OCI-LY7 (cell line): ENCODE data around the gene PCNX2. TPM values are rescaled to one million over a fixed set of nuclear protein-coding genes. Genes with fewer than 3 reads are reported as not detected.

Experiments used
- BruUV-seq: library from RNA; stranded (reverse); fragments of 400-500 nt; replicated peaks from 2 replicates; lab custom pipeline; 2021; lab: Mats Ljungman, UMichigan
- CTCF ChIA-PET: fragments of 300-600 bp; sonication (Branson Sonifier 250); formaldehyde crosslinking; loops from one replicate; lab custom pipeline; 2022; ENCODE audit warnings: antibody characterized with exemption; ENCODE audit not compliant: unreplicated experiment; lab: Charles Lee
- POLR2A ChIA-PET: fragments of 300-600 bp; sonication (Branson Sonifier 250); formaldehyde crosslinking; loops from one replicate; lab custom pipeline; 2022; ENCODE audit warnings: antibody characterized with exemption; lab: Charles Lee
- DNase-seq: peaks from one replicate; pipeline ENCODE4 v3.0.0-alpha.2; 2015; ENCODE audit warnings: low spot score
- H2AFZ ChIP-seq: fragments of 200-600 bp; sonication (generic), shearing (Covaris generic); 2 replicates; pipeline ENCODE4 v1.6.1; 2014; ENCODE audit warnings: mild to moderate bottlenecking, antibody characterized with exemption, low read length, moderate library complexity
- H3K27ac ChIP-seq: fragments of 200-600 bp; sonication (generic); 2 replicates; pipeline ENCODE4 v1.5.1; 2014; ENCODE audit warnings: mixed run types, low read depth, mild to moderate bottlenecking, moderate library complexity, low read length, inconsistent platforms; ENCODE audit not compliant: poor library complexity, severe bottlenecking
- H3K36me3 ChIP-seq: fragments of 200-600 bp; sonication (generic); 2 replicates; pipeline ENCODE4 v1.6.1; 2014; ENCODE audit warnings: mild to moderate bottlenecking, antibody characterized with exemption, low read length, moderate library complexity, mixed read lengths; ENCODE audit not compliant: insufficient read depth
- H3K4me1 ChIP-seq: fragments of 200-600 bp; sonication (generic); 2 replicates; pipeline ENCODE4 v1.5.1; 2014; ENCODE audit warnings: mild to moderate bottlenecking, low read length; ENCODE audit not compliant: insufficient read depth, poor library complexity, severe bottlenecking
- H3K4me2 ChIP-seq: fragments of 200-600 bp; sonication (generic); 2 replicates; pipeline ENCODE4 v1.6.1; 2014; ENCODE audit warnings: mild to moderate bottlenecking, low read length
- H3K4me3 ChIP-seq: fragments of 200-600 bp; sonication (generic); 2 replicates; pipeline ENCODE4 v1.5.1; 2014; ENCODE audit warnings: mild to moderate bottlenecking, low read depth, low read length; ENCODE audit not compliant: poor library complexity, severe bottlenecking
- H3K79me2 ChIP-seq: fragments of 200-600 bp; sonication (generic); 2 replicates; pipeline ENCODE4 v1.6.1; 2016; ENCODE audit warnings: low read depth, mild to moderate bottlenecking, low read length, moderate library complexity, mixed read lengths; ENCODE audit not compliant: insufficient read depth
- H3K9me2 ChIP-seq: fragments of 200-600 bp; sonication (generic); 2 replicates; pipeline ENCODE4 v1.6.1; 2016; ENCODE audit warnings: mild to moderate bottlenecking, low read length, mixed read lengths; ENCODE audit not compliant: insufficient read depth
- H3K9me3 ChIP-seq: fragments of 200-600 bp; sonication (generic); 2 replicates; pipeline ENCODE4 v1.6.1; 2014; ENCODE audit warnings: mild to moderate bottlenecking, mixed run types, low read length, mixed read lengths
- H4K20me1 ChIP-seq: fragments of 200-600 bp; sonication (generic); 2 replicates; pipeline ENCODE4 v1.6.1; 2014; ENCODE audit warnings: mild to moderate bottlenecking, antibody characterized with exemption, low read length, moderate library complexity, mixed read lengths; ENCODE audit not compliant: insufficient read depth
- CTCF ChIP-seq: fragments of 200-600 bp; sonication (generic); conservative IDR thresholded peaks from 2 replicates; pipeline ENCODE4 v1.5.1; 2014; ENCODE audit warnings: mild to moderate bottlenecking, antibody characterized with exemption, low read length, moderate library complexity, mixed read lengths
- EZH2phosphoT487 ChIP-seq: fragments of 200-600 bp; sonication (generic); IDR thresholded peaks from 2 replicates; pipeline ENCODE4 v1.6.1; 2018; ENCODE audit warnings: low read depth, borderline replicate concordance, mild to moderate bottlenecking, mixed run types, antibody characterized with exemption, low read length, moderate library complexity, mixed read lengths
- intact Hi-C: fragments of 100-400 bp; cut with micrococcal nuclease; formaldehyde crosslinking; loops from one replicate; pipeline ENCODE4 v1.10.0; 2022; ENCODE audit not compliant: unreplicated experiment
- total RNA-seq, 2 experiments: library from RNA; depleted of rRNA in 1 of 2; stranded (reverse); fragments of >200 nt in 1 of 2; shearing (Covaris generic) in 1 of 2; gene quantifications; 2 replicates each; pipeline ENCODE4 v1.2.3, GENCODE V29; 2014 to 2022

Gene PCNX2
- total RNA-seq, 2 experiments from 2014 or later: 17.1 to 26.9 TPM

GRCh38 chr1:232985882-232986526, 309.5 kb downstream of the PCNX2 start:
- H3K4me2 ChIP-seq: no peak overlapping the region
- no peak overlapping the region for H2AFZ ChIP-seq
- POLR2A ChIA-PET: no interaction called here
- CTCF ChIA-PET: no interaction called here
- DNase-seq: no peak
- no peaks in the 10 kb centered on the region for H3K4me1 ChIP-seq
- intact Hi-C loops: no loop called here
- TF ChIP-seq CTCF (no peak), EZH2phosphoT487 (no peak)
- no peaks in the 10 kb centered on the region for H3K9me2 ChIP-seq
- no peaks in the 10 kb centered on the region for H4K20me1 ChIP-seq
- H3K9me3 ChIP-seq: no peaks in the 10 kb centered on the region
- no peak overlapping the region for H3K4me3 ChIP-seq
- no peaks in the 10 kb centered on the region for H3K36me3 ChIP-seq
- BruUV-seq: no TSS peak
- no peaks in the 10 kb centered on the region for H3K79me2 ChIP-seq
- no peak overlapping the region for H3K27ac ChIP-seq

GRCh38 chr1:232984577-232985425, 310.7 kb downstream of the PCNX2 start:
- no peaks in the 10 kb centered on the region for H4K20me1 ChIP-seq
- CTCF ChIA-PET: no interaction called here
- DNase-seq: no peak
- H3K9me3 ChIP-seq: no peaks in the 10 kb centered on the region
- POLR2A ChIA-PET: interaction anchor here (0.6 kb wide), 1 partner anchor 106 kb away, joined by 6 read pairs; no protein-coding TSS in a partner anchor
- intact Hi-C loops: no loop called here
- no peak overlapping the region for H3K4me3 ChIP-seq
- H3K4me1 ChIP-seq: no peaks in the 10 kb centered on the region
- H3K4me2 ChIP-seq: no peak overlapping the region
- H3K79me2 ChIP-seq: no peaks in the 10 kb centered on the region
- no TSS peak for BruUV-seq
- no peaks in the 10 kb centered on the region for H3K36me3 ChIP-seq
- H3K27ac ChIP-seq: no peak overlapping the region
- no peak for TF ChIP-seq EZH2phosphoT487
- TF ChIP-seq CTCF: no peak
- no peaks in the 10 kb centered on the region for H3K9me2 ChIP-seq
- no peak overlapping the region for H2AFZ ChIP-seq
